HepG2 (cell line): ENCODE data around the gene CPVL. TPM values are rescaled to one million over a fixed set of nuclear protein-coding genes. Genes with fewer than 3 reads are reported as not detected.

ENCODE experiments used
- ATF1 ChIP-seq: IDR thresholded peaks from 2 replicates; pipeline ENCODE4 v1.6.1; 2016; ENCODE audit warnings: mild to moderate bottlenecking, control low read depth
- FLYWCH1 ChIP-seq: sonication (generic); formaldehyde crosslinking; IDR thresholded peaks from 2 replicates; pipeline ENCODE4 v1.8.1; 2023; ENCODE audit warnings: mild to moderate bottlenecking, missing genetic modification reagents
- FOXA3 ChIP-seq: IDR thresholded peaks from 2 replicates; pipeline ENCODE4 v1.6.1; 2016; ENCODE audit warnings: missing genetic modification reagents, missing compliant biosample characterization
- GATA4 ChIP-seq: sonication (generic); IDR thresholded peaks from 2 replicates; pipeline ENCODE4 v1.6.1; 2016; ENCODE audit warnings: antibody characterized with exemption, low read depth, borderline replicate concordance
- GATAD1 ChIP-seq: IDR thresholded peaks from 2 replicates; pipeline ENCODE4 v1.6.1; 2016; ENCODE audit warnings: missing genetic modification reagents, missing compliant biosample characterization
- GFI1 ChIP-seq: sonication (generic); formaldehyde crosslinking; IDR thresholded peaks from 2 replicates; pipeline ENCODE4 v1.5.0; 2020; ENCODE audit warnings: missing genetic modification reagents, mild to moderate bottlenecking, borderline replicate concordance
- ISX ChIP-seq: sonication (generic); formaldehyde crosslinking; conservative IDR thresholded peaks from 2 replicates; pipeline ENCODE4 v1.5.0; 2020; ENCODE audit warnings: missing genetic modification reagents
- JUND ChIP-seq: sonication (generic); formaldehyde crosslinking; IDR thresholded peaks from 2 replicates; pipeline ENCODE4 v1.8.0; 2022; ENCODE audit warnings: mild to moderate bottlenecking, missing genetic modification reagents
- KDM5A ChIP-seq: fragments of 200-600 bp; sonication (generic); IDR thresholded peaks from 2 replicates; pipeline ENCODE4 v1.7.0; 2018; ENCODE audit warnings: antibody characterized with exemption, mild to moderate bottlenecking, low read length, borderline replicate concordance
- NFKBIZ ChIP-seq: IDR thresholded peaks from 2 replicates; pipeline ENCODE4 v1.6.1; 2018; ENCODE audit warnings: missing genetic modification reagents, missing compliant biosample characterization
- POGZ ChIP-seq: sonication (generic); formaldehyde crosslinking; IDR thresholded peaks from 2 replicates; pipeline ENCODE4 v1.4.0; 2020; ENCODE audit warnings: mild to moderate bottlenecking, missing genetic modification reagents
- RFX5 ChIP-seq: IDR thresholded peaks from 2 replicates; pipeline ENCODE4 v1.6.1; 2011; ENCODE audit warnings: low read depth, low read length, improper control_type of control experiment
- RFXANK ChIP-seq: IDR thresholded peaks from 2 replicates; pipeline ENCODE4 v1.6.1; 2016
- ZNF501 ChIP-seq: sonication (generic); formaldehyde crosslinking; IDR thresholded peaks from 2 replicates; pipeline ENCODE4 v1.5.1; 2020; ENCODE audit warnings: mild to moderate bottlenecking, moderate library complexity, missing genetic modification reagents
- ZNF556 ChIP-seq: sonication (generic); formaldehyde crosslinking; IDR thresholded peaks from 2 replicates; pipeline ENCODE4 v1.4.0; 2020; ENCODE audit warnings: mild to moderate bottlenecking, missing genetic modification reagents, borderline replicate concordance
- ZNF616 ChIP-seq: sonication (generic); formaldehyde crosslinking; IDR thresholded peaks from 2 replicates; pipeline ENCODE4 v1.5.0; 2020; ENCODE audit warnings: low read depth, mild to moderate bottlenecking, missing genetic modification reagents
- ZNF891 ChIP-seq: sonication (generic); formaldehyde crosslinking; IDR thresholded peaks from 2 replicates; pipeline ENCODE4 v1.5.0; 2020; ENCODE audit warnings: mild to moderate bottlenecking, missing genetic modification reagents
- polyA plus RNA-seq, 8 experiments: library from polyadenylated mRNA; depleted of rRNA in 3 of 8; stranded (reverse) in 7 of 8; unstranded in 1 of 8; fragments of >200 nt; fragmentation: Illumina TruSeq in 4 of 8; extraction: Trizol in 4 of 8; gene quantifications; 2 replicates each; pipeline versions ENCODE4 v1.2.1 to v1.2.3, GENCODE V29; 2011 to 2016; ENCODE audit warnings: low read depth in 4 of 8, missing spikeins in 1 of 8, mixed read lengths in 1 of 8; ENCODE audit not compliant: insufficient read depth in 1 of 8
- total RNA-seq, 5 experiments: library from RNA; depleted of rRNA; stranded (reverse); fragments of >200 nt; fragmentation: Illumina TruSeq; extraction: Trizol; gene quantifications; 2 replicates each; pipeline ENCODE4 v1.2.3, GENCODE V29; 2016; ENCODE audit warnings: low read depth in 1 of 5
- TF ChIP-seq, protein P1 (sequence below): sonication (generic); formaldehyde crosslinking; IDR thresholded peaks from 2 replicates; pipeline ENCODE4 v1.4.0; 2020; ENCODE audit warnings: missing genetic modification reagents
- TF ChIP-seq, protein P2 (sequence below): sonication (generic); formaldehyde crosslinking; IDR thresholded peaks from 2 replicates; pipeline ENCODE4 v1.4.0; 2020; ENCODE audit warnings: mild to moderate bottlenecking, low read depth, missing genetic modification reagents
- TF ChIP-seq, protein P3 (sequence below): sonication (generic); formaldehyde crosslinking; IDR thresholded peaks from 2 replicates; pipeline ENCODE4 v1.4.0; 2020; ENCODE audit warnings: missing genetic modification reagents
- TF ChIP-seq, protein P4 (sequence below): sonication (generic); formaldehyde crosslinking; IDR thresholded peaks from 2 replicates; pipeline ENCODE4 v1.4.0; 2020; ENCODE audit warnings: missing genetic modification reagents, mild to moderate bottlenecking, borderline replicate concordance
- TF ChIP-seq, protein P5 (sequence below): IDR thresholded peaks from 2 replicates; pipeline ENCODE4 v1.6.1; 2016; ENCODE audit warnings: control low read depth
- TF ChIP-seq, protein P6 (sequence below): IDR thresholded peaks from 2 replicates; pipeline ENCODE4 v1.6.1; 2016; ENCODE audit warnings: missing biosample characterization, missing genetic modification reagents, low read depth

The CPVL gene
- total and polyA plus RNA-seq, 2 of the 13 experiments (the other 11 are each of a cell fraction or from before 2014, with no cell fraction given), result 59.2 to 294 TPM

DNA sequence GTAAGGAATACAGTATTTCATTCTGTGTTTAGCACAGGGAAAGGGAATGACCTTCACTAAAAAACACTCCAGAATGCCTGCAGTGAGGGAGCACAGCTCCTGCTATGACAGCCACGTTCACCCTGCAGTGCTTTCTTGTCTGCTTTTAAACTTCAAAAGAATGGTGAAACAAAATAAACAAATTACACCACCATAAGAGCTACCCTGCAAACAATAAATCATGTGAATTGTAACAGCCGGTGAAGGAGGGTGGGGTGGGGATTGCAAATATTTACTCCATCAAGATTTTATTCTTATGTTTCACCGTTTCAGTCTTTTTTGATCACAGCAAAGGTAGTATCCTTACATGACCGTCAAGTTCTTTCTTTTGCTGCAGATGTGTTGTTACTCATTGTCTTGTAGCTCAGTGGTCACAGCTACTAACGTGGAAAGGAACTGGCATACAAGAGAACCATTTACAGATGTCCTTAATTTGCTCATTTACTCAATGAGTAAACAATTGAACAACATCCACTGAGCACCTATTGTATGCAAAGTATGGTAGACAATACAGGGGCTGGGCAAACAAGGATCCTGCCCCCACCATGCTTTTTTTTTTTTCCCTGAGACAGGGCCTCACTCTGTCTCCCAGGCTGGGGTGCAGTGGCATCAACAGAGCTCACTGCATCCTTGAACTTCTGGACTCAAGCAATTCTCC, 44.2 kb upstream of the CPVL start (continued):
- TF ChIP-seq, protein P1, sequence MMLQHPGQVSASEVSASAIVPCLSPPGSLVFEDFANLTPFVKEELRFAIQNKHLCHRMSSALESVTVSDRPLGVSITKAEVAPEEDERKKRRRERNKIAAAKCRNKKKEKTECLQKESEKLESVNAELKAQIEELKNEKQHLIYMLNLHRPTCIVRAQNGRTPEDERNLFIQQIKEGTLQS, result peak; percentile 42; the same call in 1 of the 2 replicates
- TF ChIP-seq ZNF556 (CRISPR knock-in tag) (no peak), GFI1 (CRISPR knock-in tag) (peak; percentile 91), NFKBIZ (CRISPR knock-in tag) (0 out of 2 replicates have a peak, but pooled peaks have one; percentile 57), RFXANK (CRISPR knock-in tag) (no peak), FOXA3 (CRISPR knock-in tag) (peak; percentile 96), GATAD1 (CRISPR knock-in tag) (no peak), ZNF616 (no peak), JUND (CRISPR knock-in tag) (no peak), KDM5A (no peak), RFX5 (no peak), ZNF891 (CRISPR knock-in tag) (no peak), GATA4 (peak; percentile 83; the same call in 1 of the 2 replicates), ATF1 (no peak), ZNF501 (CRISPR knock-in tag) (no peak), POGZ (peak; percentile 29; the same call in 1 of the 2 replicates), ISX (CRISPR knock-in tag) (no peak), FLYWCH1 (CRISPR knock-in tag) (peak; percentile 67; the same call in 1 of the 2 replicates)
- TF ChIP-seq, protein P2, sequence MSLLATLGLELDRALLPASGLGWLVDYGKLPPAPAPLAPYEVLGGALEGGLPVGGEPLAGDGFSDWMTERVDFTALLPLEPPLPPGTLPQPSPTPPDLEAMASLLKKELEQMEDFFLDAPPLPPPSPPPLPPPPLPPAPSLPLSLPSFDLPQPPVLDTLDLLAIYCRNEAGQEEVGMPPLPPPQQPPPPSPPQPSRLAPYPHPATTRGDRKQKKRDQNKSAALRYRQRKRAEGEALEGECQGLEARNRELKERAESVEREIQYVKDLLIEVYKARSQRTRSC (CRISPR knock-in tag), result no peak
- TF ChIP-seq, protein P3, sequence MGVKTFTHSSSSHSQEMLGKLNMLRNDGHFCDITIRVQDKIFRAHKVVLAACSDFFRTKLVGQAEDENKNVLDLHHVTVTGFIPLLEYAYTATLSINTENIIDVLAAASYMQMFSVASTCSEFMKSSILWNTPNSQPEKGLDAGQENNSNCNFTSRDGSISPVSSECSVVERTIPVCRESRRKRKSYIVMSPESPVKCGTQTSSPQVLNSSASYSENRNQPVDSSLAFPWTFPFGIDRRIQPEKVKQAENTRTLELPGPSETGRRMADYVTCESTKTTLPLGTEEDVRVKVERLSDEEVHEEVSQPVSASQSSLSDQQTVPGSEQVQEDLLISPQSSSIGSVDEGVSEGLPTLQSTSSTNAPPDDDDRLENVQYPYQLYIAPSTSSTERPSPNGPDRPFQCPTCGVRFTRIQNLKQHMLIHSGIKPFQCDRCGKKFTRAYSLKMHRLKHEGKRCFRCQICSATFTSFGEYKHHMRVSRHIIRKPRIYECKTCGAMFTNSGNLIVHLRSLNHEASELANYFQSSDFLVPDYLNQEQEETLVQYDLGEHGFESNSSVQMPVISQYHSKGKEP (CRISPR knock-in tag), result no peak
- TF ChIP-seq, protein P4, sequence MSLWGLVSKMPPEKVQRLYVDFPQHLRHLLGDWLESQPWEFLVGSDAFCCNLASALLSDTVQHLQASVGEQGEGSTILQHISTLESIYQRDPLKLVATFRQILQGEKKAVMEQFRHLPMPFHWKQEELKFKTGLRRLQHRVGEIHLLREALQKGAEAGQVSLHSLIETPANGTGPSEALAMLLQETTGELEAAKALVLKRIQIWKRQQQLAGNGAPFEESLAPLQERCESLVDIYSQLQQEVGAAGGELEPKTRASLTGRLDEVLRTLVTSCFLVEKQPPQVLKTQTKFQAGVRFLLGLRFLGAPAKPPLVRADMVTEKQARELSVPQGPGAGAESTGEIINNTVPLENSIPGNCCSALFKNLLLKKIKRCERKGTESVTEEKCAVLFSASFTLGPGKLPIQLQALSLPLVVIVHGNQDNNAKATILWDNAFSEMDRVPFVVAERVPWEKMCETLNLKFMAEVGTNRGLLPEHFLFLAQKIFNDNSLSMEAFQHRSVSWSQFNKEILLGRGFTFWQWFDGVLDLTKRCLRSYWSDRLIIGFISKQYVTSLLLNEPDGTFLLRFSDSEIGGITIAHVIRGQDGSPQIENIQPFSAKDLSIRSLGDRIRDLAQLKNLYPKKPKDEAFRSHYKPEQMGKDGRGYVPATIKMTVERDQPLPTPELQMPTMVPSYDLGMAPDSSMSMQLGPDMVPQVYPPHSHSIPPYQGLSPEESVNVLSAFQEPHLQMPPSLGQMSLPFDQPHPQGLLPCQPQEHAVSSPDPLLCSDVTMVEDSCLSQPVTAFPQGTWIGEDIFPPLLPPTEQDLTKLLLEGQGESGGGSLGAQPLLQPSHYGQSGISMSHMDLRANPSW (CRISPR knock-in tag), result no peak
- TF ChIP-seq, protein P5, sequence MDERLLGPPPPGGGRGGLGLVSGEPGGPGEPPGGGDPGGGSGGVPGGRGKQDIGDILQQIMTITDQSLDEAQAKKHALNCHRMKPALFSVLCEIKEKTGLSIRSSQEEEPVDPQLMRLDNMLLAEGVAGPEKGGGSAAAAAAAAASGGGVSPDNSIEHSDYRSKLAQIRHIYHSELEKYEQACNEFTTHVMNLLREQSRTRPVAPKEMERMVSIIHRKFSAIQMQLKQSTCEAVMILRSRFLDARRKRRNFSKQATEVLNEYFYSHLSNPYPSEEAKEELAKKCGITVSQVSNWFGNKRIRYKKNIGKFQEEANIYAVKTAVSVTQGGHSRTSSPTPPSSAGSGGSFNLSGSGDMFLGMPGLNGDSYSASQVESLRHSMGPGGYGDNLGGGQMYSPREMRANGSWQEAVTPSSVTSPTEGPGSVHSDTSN (CRISPR knock-in tag), result no peak; the same call in 1 of the 2 replicates
- TF ChIP-seq, protein P6, sequence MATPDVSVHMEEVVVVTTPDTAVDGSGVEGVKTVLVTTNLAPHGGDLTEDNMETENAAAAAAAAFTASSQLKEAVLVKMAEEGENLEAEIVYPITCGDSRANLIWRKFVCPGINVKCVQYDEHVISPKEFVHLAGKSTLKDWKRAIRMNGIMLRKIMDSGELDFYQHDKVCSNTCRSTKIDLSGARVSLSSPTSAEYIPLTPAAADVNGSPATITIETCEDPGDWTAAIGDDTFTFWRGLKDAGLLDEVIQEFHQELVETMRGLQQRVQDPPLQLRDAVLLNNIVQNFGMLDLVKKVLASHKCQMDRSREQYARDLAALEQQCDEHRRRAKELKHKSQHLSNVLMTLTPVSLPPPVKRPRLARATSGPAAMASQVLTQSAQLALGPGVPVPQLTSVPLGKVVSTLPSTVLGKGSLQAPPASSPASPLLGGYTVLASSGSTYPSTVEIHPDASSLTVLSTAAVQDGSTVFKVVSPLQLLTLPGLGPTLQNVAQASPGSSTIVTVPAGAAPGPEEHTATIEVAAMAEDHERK (CRISPR knock-in tag), result 0 out of 2 replicates have a peak, but pooled peaks have one; percentile 8
